Measurements from ENCODE around the gene THBD. TPM values are rescaled to one million over a fixed set of nuclear protein-coding genes. Genes with fewer than 3 reads are reported as not detected.
"Not testable (repeated sequence)": the region's sequence is repeated elsewhere in the genome, so short reads cannot be mapped to it uniquely, and the experiment has no call there.

The THBD gene
- total RNA-seq, 2 experiments from 2014 or later: not detected

DNA sequence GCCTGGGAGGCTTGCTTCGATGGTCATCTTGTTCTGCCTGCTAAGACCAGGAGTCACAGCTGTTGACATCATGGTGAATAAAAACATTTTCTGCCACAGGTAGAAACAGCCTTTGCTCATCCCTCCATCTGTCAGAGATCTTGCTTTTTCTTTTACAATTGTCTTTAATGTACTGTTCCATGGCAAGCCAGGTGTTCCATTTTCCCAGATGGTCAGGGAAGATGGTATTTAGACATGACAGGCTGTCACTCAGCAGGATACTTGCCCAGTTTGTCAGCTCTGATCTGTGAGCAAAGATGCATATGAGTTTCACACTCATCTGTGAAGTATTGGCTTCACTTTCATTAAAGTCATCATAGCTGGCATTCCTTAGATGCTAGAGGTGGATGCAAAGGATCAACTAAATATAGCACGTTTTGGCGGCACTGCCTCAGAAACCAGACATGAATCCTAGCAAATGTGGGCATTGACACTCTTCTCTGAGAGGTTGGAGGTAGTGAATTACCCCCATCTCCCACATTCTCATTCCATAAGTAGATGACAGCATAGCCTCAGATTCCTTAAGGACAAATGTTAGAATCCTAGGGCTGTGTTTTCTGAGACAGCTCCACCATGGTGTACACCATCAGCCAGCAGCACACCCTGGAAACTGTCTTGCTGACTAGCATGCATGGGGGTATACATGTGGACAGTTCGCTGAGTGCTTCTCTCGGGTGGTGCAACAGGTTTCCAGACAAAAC, 10.2 kb downstream of the THBD start:
- POLR2A ChIA-PET: no interaction called here
- CTCF ChIA-PET: no interaction called here

GRCh38 chr20:23037017-23037481, 12.4 kb downstream of the THBD start:
- CTCF ChIA-PET: no interaction called here
- POLR2A ChIA-PET: no interaction called here

DNA sequence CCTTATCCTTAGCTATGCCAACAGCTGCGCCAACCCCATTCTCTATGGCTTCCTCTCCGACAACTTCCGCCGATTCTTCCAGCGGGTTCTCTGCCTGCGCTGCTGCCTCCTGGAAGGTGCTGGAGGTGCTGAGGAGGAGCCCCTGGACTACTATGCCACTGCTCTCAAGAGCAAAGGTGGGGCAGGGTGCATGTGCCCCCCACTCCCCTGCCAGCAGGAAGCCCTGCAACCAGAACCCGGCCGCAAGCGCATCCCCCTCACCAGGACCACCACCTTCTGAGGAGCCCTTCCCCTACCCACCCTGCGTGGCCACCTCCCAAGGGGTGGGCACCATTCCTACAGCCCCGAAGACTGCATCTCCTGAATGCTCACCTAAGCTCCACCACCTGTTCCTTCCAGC, 13.1 kb downstream of the THBD start:
- CTCF ChIA-PET: no interaction called here
- POLR2A ChIA-PET: no interaction called here

GRCh38 chr20:23035731-23036130, 13.7 kb downstream of the THBD start:
- ChIA-PET POLR2A (no interaction called here), CTCF (no interaction called here)

GRCh38 chr20:23034721-23035671, 14.5 kb downstream of the THBD start, which contains the start of gene SSTR4:
Gene SSTR4, plus strand, starts transcription at chr20:23035312. Its CDS starts 172 bp downstream, at chr20:23035484.
- ChIA-PET POLR2A (no interaction called here), CTCF (no interaction called here)

- ChIA-PET CTCF (no interaction called here), POLR2A (no interaction called here)
Measured at GRCh38 chr20:23033918-23034317, 15.6 kb downstream of the THBD start.

DNA sequence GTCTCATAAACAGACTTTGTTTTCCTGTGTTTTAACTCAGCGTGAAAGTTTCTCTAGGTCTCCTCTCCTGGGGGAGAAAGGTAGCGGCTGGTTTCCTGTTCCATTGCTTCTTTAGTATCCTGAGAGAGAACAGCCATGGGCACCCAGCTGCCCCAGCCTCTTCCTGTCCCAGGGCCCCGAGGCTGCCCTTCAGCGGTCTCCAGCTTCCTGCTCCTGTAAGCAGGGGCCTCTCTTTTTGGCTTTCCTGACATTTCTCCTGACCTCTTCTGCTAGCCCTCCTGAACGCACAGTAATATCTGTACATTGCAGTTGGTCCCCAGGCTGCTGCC, 16.8 kb downstream of the THBD start:
- POLR2A ChIA-PET: no interaction called here
- CTCF ChIA-PET: no interaction called here

- CTCF ChIA-PET: no interaction called here
Measured at GRCh38 chr20:23032056-23032749, 17.3 kb downstream of the THBD start.

DNA sequence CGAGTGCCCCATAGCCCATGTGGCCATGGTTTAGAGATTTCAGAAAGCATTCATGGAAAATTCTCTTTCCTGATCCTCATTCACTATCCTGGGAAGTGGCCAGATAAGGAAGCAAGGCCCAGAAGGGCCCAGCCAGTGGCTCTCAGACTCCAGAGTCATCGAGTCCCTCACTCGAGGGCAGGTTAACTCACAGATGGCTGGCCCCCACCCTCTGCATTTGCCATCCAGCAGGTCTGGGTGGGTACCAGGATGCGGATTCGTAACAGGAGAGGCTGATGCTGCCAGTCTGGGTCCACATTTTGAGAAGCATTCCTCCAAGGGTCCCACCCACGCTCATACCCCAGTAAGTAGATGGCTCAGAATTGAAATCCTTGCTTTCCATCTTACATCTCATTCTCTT, 18.1 kb downstream of the THBD start:
- ChIA-PET CTCF (no interaction called here), POLR2A (no interaction called here)

More at GRCh38 chr20:23032056-23032749, 17.3 kb downstream of the THBD start:
- POLR2A ChIA-PET: no interaction called here

DNA sequence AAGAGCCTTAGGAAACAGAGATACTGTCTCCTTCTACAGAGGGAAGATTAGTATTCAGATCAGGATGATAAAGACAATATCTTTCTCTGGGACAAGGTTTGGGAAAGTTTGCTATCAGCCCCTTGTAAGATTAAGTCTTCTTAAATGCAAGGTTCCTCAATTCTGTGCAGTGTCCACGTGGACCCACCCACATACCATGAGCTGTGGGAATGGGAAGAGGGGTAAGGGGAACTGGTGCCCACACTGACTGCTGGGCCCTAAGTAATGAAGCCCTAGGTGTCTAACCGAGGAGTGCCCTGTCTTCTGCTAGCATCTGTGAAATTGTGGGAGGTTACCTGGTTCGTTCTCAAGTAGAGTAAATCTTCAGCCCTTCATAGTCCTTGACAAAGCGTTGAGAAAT, 20.1 kb downstream of the THBD start:
- CTCF ChIA-PET: no interaction called here
- POLR2A ChIA-PET: no interaction called here

GRCh38 chr20:23028392-23028791, 21.1 kb downstream of the THBD start:
- POLR2A ChIA-PET: no interaction called here
- CTCF ChIA-PET: no interaction called here

- ChIA-PET POLR2A (no interaction called here), CTCF (no interaction called here)
Measured at GRCh38 chr20:23027721-23028120, 21.8 kb downstream of the THBD start.

GRCh38 chr20:23025503-23025902, 24.0 kb downstream of the THBD start:
- CTCF ChIA-PET: not testable (repeated sequence)

GRCh38 chr20:23024701-23025100, 24.8 kb downstream of the THBD start:
- ChIA-PET POLR2A (no interaction called here), CTCF (no interaction called here)

More at GRCh38 chr20:23025503-23025902, 24.0 kb downstream of the THBD start:
- POLR2A ChIA-PET: not testable (repeated sequence)

GRCh38 chr20:23023621-23024177, 25.8 kb downstream of the THBD start:
- POLR2A ChIA-PET: no interaction called here
- CTCF ChIA-PET: no interaction called here

GRCh38 chr20:23022849-23023248, 26.6 kb downstream of the THBD start:
- CTCF ChIA-PET: no interaction called here
- POLR2A ChIA-PET: no interaction called here

DNA sequence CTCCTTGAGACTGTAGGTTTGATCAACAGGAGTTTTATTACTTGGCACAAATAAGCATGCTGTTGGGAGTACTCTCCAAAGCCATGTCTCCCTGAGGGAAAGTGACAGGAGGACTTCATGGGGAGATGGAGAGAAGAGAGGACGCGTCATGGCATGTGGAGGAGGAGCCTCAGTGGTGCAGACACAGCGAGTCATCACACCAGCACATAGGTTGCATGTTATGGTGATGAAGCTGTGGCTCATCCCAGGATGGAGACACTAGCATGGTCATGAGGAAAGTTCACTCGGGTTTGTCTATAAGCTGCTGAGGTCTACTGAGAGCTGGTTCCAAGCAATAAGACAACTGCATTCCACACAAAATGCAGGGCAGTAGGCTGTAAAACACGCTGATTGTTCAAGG, 27.5 kb downstream of the THBD start:
- POLR2A ChIA-PET: no interaction called here
- CTCF ChIA-PET: no interaction called here

DNA sequence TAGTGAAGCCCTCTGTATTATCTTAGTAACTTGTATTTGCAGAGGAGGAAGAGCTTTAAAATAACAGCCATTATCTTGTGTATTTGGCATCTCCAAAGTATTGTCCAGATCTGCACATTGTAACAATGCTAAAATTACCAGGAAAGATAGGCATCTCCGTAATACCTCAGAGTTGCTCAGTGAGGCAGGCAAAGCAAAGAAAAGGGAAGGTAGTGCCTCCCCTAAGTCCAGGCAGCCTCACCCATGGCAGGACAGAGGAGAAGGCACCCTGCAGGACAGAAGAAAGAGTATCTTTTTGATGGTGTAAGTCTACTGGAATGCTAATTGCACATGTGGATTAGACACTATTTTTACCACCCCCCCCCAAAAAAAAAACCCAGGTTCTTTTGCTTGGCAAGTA, 27.9 kb downstream of the THBD start:
- CTCF ChIA-PET: no interaction called here
- POLR2A ChIA-PET: no interaction called here

DNA sequence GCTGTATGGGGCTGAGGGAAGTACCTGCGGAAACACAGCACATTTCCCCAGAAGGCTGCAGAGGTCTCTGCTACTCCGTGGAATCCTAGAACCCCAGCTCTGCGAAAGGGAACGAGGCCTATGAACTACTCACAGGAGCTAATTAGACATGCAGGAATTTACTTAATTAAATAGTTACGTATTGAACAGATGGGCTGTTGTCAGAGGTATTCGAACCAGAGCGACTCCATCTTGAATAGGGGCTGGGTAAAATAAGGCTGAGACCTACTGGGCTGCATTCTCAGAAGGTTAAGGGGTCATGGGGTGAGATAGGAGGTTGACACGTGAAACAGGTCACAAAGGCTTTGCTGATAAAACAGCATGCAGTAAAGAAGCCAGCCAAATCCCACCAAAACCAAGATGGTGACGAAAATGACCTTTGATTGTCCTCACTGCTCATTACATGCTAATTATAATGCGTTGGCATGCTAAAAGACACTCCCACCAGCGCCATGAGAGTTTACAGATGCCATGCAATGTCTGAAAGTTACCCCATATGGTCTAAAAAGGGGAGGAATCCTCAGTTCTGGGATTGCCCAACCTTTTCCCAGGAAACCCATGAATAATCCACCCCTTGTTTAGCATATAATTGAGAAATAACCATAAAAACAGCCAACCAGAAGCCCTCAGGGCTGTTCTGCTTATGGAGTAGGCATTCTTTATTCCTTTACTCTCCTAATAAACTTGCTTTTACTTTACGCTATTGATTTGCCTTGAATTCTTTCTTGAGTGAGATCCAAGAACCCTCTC, 29.0 kb downstream of the THBD start:
- CTCF ChIA-PET: no interaction called here

GRCh38 chr20:23019403-23019802, 30.1 kb downstream of the THBD start:
- POLR2A ChIA-PET: no interaction called here

More for the DNA sequence above, 29.0 kb downstream of the THBD start:
- POLR2A ChIA-PET: no interaction called here

More at GRCh38 chr20:23019403-23019802, 30.1 kb downstream of the THBD start:
- CTCF ChIA-PET: no interaction called here
